K562 (cell line): ENCODE data around the gene ASB2. TPM values are rescaled to one million over a fixed set of nuclear protein-coding genes. Genes with fewer than 3 reads are reported as not detected.

Experiments used
- ATAC-seq: fragments of 200-7000 bp; cut with Tn5 transposase; 3 replicates; pipeline ENCODE4 v1.9.1; 2020; ENCODE audit warnings: moderate library complexity
- BruUV-seq: library from RNA; stranded (reverse); fragments of 400-500 nt; replicated peaks from 2 replicates; lab custom pipeline; 2021; lab: Mats Ljungman, UMichigan
- CTCF ChIA-PET: fragments of 300-600 bp; formaldehyde crosslinking; extraction: SDS; loops from one replicate; lab custom pipeline; 2021; ENCODE audit warnings: low intra/inter-chr PET ratio; lab: Yijun Ruan, JAX
- POLR2A ChIA-PET: fragments of 300-600, 350-650 bp; sonication (Branson Sonifier 250); formaldehyde crosslinking; extraction: SDS; loops from one replicate; lab custom pipeline; 2021; ENCODE audit warnings: antibody characterized with exemption, inconsistent platforms; lab: Yijun Ruan, JAX
- DNase-seq, 4 experiments: peaks; one replicate each; pipeline versions ENCODE4 v3.0.0 to v3.0.0-alpha.2; 2011 to 2018; ENCODE audit warnings: low spot score in 3 of 4, mixed read lengths in 3 of 4; ENCODE audit errors: extremely low read depth in 1 of 4
- FAIRE-seq: peaks from 2 replicates; lab custom pipeline; 2011; peaks lifted over from hg19 to GRCh38; lab: Jason Lieb, UNC
- H2AFZ ChIP-seq: 2 replicates; pipeline ENCODE4 v1.6.0; 2011; ENCODE audit warnings: low read depth, low read length, control low read depth, inconsistent platforms
- H3K27ac ChIP-seq: fragments of 200-600 bp; 3 replicates; pipeline ENCODE4 v1.8.0; 2011; ENCODE audit warnings: low read depth, mild to moderate bottlenecking, control low read depth, inconsistent platforms, low read length, moderate library complexity, mixed read lengths; ENCODE audit errors: extremely low read depth
- H3K27me3 ChIP-seq, 2 experiments: fragments of 300-600 bp in 1 of 2; 2 replicates in 1 of 2; 3 replicates in 1 of 2; pipeline versions ENCODE4 v1.6.0 to v1.8.0; 2011; ENCODE audit warnings: inconsistent platforms in 2 of 2, low read length in 2 of 2, mild to moderate bottlenecking in 1 of 2, mixed read lengths in 1 of 2, moderate library complexity in 1 of 2; ENCODE audit not compliant: control insufficient read depth in 2 of 2, insufficient read depth in 2 of 2
- H3K36me3 ChIP-seq: fragments of 300-600 bp; 3 replicates; pipeline ENCODE4 v1.8.0; 2011; ENCODE audit warnings: mild to moderate bottlenecking, low read length, inconsistent platforms; ENCODE audit not compliant: control insufficient read depth, insufficient read depth
- H3K4me1 ChIP-seq, 2 experiments: fragments of 200-600 bp in 1 of 2; replicated peaks in 1 of 2; 2 replicates in 1 of 2; 3 replicates in 1 of 2; pipeline versions ENCODE4 v1.5.1 to v1.8.0; 2011; ENCODE audit warnings: inconsistent platforms in 2 of 2, low read length in 2 of 2, mild to moderate bottlenecking in 1 of 2, mixed read lengths in 1 of 2, moderate library complexity in 1 of 2; ENCODE audit not compliant: control insufficient read depth in 2 of 2, insufficient read depth in 2 of 2
- H3K4me2 ChIP-seq: 2 replicates; pipeline ENCODE4 v1.6.1; 2011; ENCODE audit warnings: low read length, control low read depth, inconsistent platforms, mixed read lengths; ENCODE audit not compliant: insufficient read depth
- H3K4me3 ChIP-seq: fragments of 200-600 bp; sonication (generic), shearing (Covaris generic); 2 replicates; pipeline ENCODE4 v1.5.1; 2016; ENCODE audit warnings: control low read depth, inconsistent platforms
- H3K79me2 ChIP-seq: fragments of 200-600 bp; 3 replicates; pipeline ENCODE4 v1.8.0; 2011; ENCODE audit warnings: low read length, inconsistent platforms; ENCODE audit not compliant: control insufficient read depth, insufficient read depth
- H3K9ac ChIP-seq, 2 experiments: 2 replicates each; pipeline versions ENCODE4 v1.6.0 to v1.6.1; 2011; ENCODE audit warnings: low read depth in 2 of 2, low read length in 2 of 2, control low read depth in 1 of 2, inconsistent platforms in 1 of 2, mild to moderate bottlenecking in 1 of 2, mixed read lengths in 1 of 2; ENCODE audit not compliant: insufficient read depth in 1 of 2
- H3K9me1 ChIP-seq: one replicate; pipeline ENCODE4 v1.6.0; 2011; ENCODE audit warnings: inconsistent platforms, mild to moderate bottlenecking, low read length, moderate library complexity; ENCODE audit not compliant: control insufficient read depth, insufficient read depth
- H3K9me3 ChIP-seq: replicated peaks from 2 replicates; pipeline ENCODE4 v1.5.1; 2011; ENCODE audit warnings: low read depth, low read length, inconsistent platforms; ENCODE audit not compliant: control insufficient read depth, insufficient read depth
- H4K20me1 ChIP-seq: replicated peaks from 2 replicates; pipeline ENCODE4 v1.6.1; 2011; ENCODE audit warnings: low read length, inconsistent platforms, mixed read lengths; ENCODE audit not compliant: control insufficient read depth, insufficient read depth
- CREB1 ChIP-seq, 2 experiments: sonication (generic) in 1 of 2; formaldehyde crosslinking in 1 of 2; IDR thresholded peaks; 2 replicates each; pipeline versions ENCODE4 v1.6.1 to v1.8.0; 2012 to 2022; ENCODE audit warnings: inconsistent platforms in 1 of 2, mild to moderate bottlenecking in 1 of 2, missing genetic modification reagents in 1 of 2, moderate library complexity in 1 of 2
- ETS2 ChIP-seq: IDR thresholded peaks from 2 replicates; pipeline ENCODE4 v1.6.1; 2016; ENCODE audit warnings: borderline replicate concordance, missing genetic modification characterization, mild to moderate bottlenecking, moderate library complexity, missing compliant biosample characterization; ENCODE audit not compliant: poor library complexity, severe bottlenecking
- EZH2 ChIP-seq: IDR thresholded peaks from 2 replicates; pipeline ENCODE4 v1.6.1; 2012; ENCODE audit warnings: low read depth, mild to moderate bottlenecking, inconsistent platforms, low read length, borderline replicate concordance
- GATAD2B ChIP-seq: fragments of 450-650 bp; IDR thresholded peaks from 2 replicates; pipeline ENCODE4 v1.6.1; 2017; ENCODE audit warnings: mild to moderate bottlenecking, borderline replicate concordance
- KDM2B ChIP-seq: fragments of 250-450 bp; sonication (Bioruptor Pico); IDR thresholded peaks from 2 replicates; pipeline ENCODE4 v1.8.0; 2021; ENCODE audit warnings: mild to moderate bottlenecking, moderate library complexity
- TBL1XR1 ChIP-seq, 2 experiments: IDR thresholded peaks; 2 replicates each; pipeline ENCODE4 v1.6.1; 2012; ENCODE audit warnings: improper control_type of control experiment in 2 of 2, low read length in 2 of 2, mild to moderate bottlenecking in 1 of 2
- TCF15 ChIP-seq: fragments of 250-450 bp; sonication (Bioruptor Pico); IDR thresholded peaks from 2 replicates; pipeline ENCODE4 v1.8.0; 2022; ENCODE audit warnings: moderate library complexity, mild to moderate bottlenecking, inconsistent platforms
- ZBTB1 ChIP-seq: sonication (generic); formaldehyde crosslinking; IDR thresholded peaks from 2 replicates; pipeline ENCODE4 v1.8.1; 2023; ENCODE audit warnings: missing genetic modification reagents, low read depth, mild to moderate bottlenecking, borderline replicate concordance
- ZFP36 ChIP-seq: fragments of 150-350 bp; IDR thresholded peaks from 2 replicates; pipeline ENCODE4 v1.6.1; 2018; ENCODE audit warnings: low read length, low read depth; ENCODE audit not compliant: partially characterized antibody
- WGBS: fragments of 100-300 bp; shearing (Covaris generic); methylation state at CpG from one replicate; pipeline ENCODE4 v1.1.6; 2016; ENCODE audit warnings: low coverage, mixed read lengths; ENCODE audit not compliant: insufficient coverage; ENCODE audit errors: missing lambda C conversion rate; 5-methylcytosine and 5-hydroxymethylcytosine counted together
- in situ Hi-C: fragments of 300-500 bp; cut with MboI; formaldehyde crosslinking; loops from 4 replicates; pipeline ENCODE4 v1.15.0; 2018; ENCODE audit warnings: inconsistent platforms, mixed read lengths
- intact Hi-C: fragments of 100-400 bp; cut with micrococcal nuclease; formaldehyde crosslinking; loops from 2 replicates; pipeline ENCODE4 v1.14.2; 2022
- polyA plus RNA-seq, 8 experiments: library from polyadenylated mRNA; depleted of rRNA in 4 of 8; stranded (reverse) in 5 of 8; unstranded in 3 of 8; fragments of >200 nt; fragmentation: Nextera tagmentation in 2 of 8; fragmentation: Illumina TruSeq in 1 of 8; extraction: Ambion mirVana in 2 of 8; extraction: Trizol in 1 of 8; gene quantifications; 2 replicates each; pipeline versions ENCODE4 v1.2.1 to v1.2.3, GENCODE V29; 2011 to 2014; ENCODE audit warnings: inconsistent platforms in 1 of 8, missing spikeins in 1 of 8
- total RNA-seq, 7 experiments: library from RNA; depleted of rRNA in 6 of 7; stranded (reverse); fragments of >200 nt in 6 of 7; fragmentation: Illumina TruSeq in 2 of 7; extraction: Trizol in 2 of 7; gene quantifications; 2 replicates each; pipeline versions ENCODE4 v1.2.1 to v1.2.3, GENCODE V29; 2011 to 2021; ENCODE audit warnings: low replicate concordance in 1 of 7

ASB2 gene
- total and polyA plus RNA-seq, 9 of the 15 experiments (the other 6 are each of a cell fraction or from before 2014, with no cell fraction given): not detected

GRCh38 chr14:94000267-94000666 lies 23.9 kb upstream of the ASB2 start:
- WGBS: 2% methylated on average over 6 of the region's 6 CpGs
- Histone ChIP-seq H3K79me2 (no peaks in the 10 kb centered on the region), H3K4me2 (no peak overlapping the region), H3K27ac (no peak overlapping the region), H2AFZ (no peak overlapping the region), H3K9me3 (no peaks in the 10 kb centered on the region), H3K9ac (no peak overlapping the region), H3K9me1 (no peaks in the 10 kb centered on the region), H3K27me3 (peaks cover 0 to 18% of the 10 kb centered on the region in 2 experiments; a peak in 3 of 5 replicates), H4K20me1 (0 out of 2 replicates have a peak, but pooled peaks cover 5% of the 10 kb centered on the region), H3K4me1 (peaks cover 0 to 6% of the 10 kb centered on the region in 2 experiments; a peak in 2 of 5 replicates)
- in situ Hi-C loops: loop anchor here (5.0 kb wide), 1 partner anchor 58 kb away; no protein-coding TSS in a partner anchor
- CTCF ChIA-PET: no interaction called here
- intact Hi-C loops: loop anchor here (5.0 kb wide), 2 partner anchors 63 to 343 kb away; no protein-coding TSS in a partner anchor
- FAIRE-seq (no peak), ATAC-seq (no peak)
- TF ChIP-seq CREB1 (IDR thresholded peaks at IDR 0.05) (no peak), CREB1 (CRISPR knock-in tag; IDR thresholded peaks at IDR 0.05) (no peak), EZH2 (no peak), ZBTB1 (no peak), ETS2 (tag) (no peak), TBL1XR1 (IDR thresholded peaks at IDR 0.05; ENCODE audit: low read length in 2 of 2) (no peak), KDM2B (CRISPR knock-in tag) (no peak), ZFP36 (peak; percentile 88), GATAD2B (no peak), TCF15 (CRISPR knock-in tag) (no peak)
- TF ChIP-seq, all 486 proteins: peak for 1
- no peak for DNase-seq
- Histone ChIP-seq H3K4me3 (no peak overlapping the region), H3K36me3 (no peaks in the 10 kb centered on the region)
- POLR2A ChIA-PET: interaction anchor here (0.5 kb wide), 1 partner anchor 8 kb away, joined by 3 read pairs; no protein-coding TSS in a partner anchor
- BruUV-seq: no TSS peak
